Measurements from ENCODE around the gene TMEM18.
"Not testable (repeated sequence)": the region's sequence is repeated elsewhere in the genome, so short reads cannot be mapped to it uniquely, and the experiment has no call there.

Gene TMEM18

GRCh38 chr2:709138-709765 lies 32.0 kb upstream of the TMEM18 start:
- no peak for TF ChIP-seq CTCF (IDR thresholded peaks at IDR 0.05; ENCODE audit: borderline replicate concordance, control extremely low read depth, extremely low read depth, insufficient read depth, missing control alignments)
- DNase-seq (ENCODE audit: low spot score) = no peak
- in situ Hi-C loops (cut with MboI; ENCODE audit: low sequenced_read_pairs, unreplicated experiment) = no loop called here

- no peak for DNase-seq (ENCODE audit: low spot score)
- no peak for TF ChIP-seq CTCF (IDR thresholded peaks at IDR 0.05; ENCODE audit: borderline replicate concordance, control extremely low read depth, extremely low read depth, insufficient read depth, missing control alignments)
- in situ Hi-C loops (cut with MboI; ENCODE audit: low sequenced_read_pairs, unreplicated experiment) = no loop called here
These were observed 31.5 kb upstream of the TMEM18 start for GRCh38 chr2:708667-709066.

- in situ Hi-C loops (cut with MboI; ENCODE audit: low sequenced_read_pairs, unreplicated experiment) = no loop called here
- no peak for TF ChIP-seq CTCF (IDR thresholded peaks at IDR 0.05; ENCODE audit: borderline replicate concordance, control extremely low read depth, extremely low read depth, insufficient read depth, missing control alignments)
- DNase-seq (ENCODE audit: low spot score) = peak; percentile 39
These were observed 28.8 kb upstream of the TMEM18 start for GRCh38 chr2:705971-706511.

GRCh38 chr2:702765-703164 lies 25.6 kb upstream of the TMEM18 start:
- DNase-seq (ENCODE audit: low spot score); in situ Hi-C loops (cut with MboI; ENCODE audit: low sequenced_read_pairs, unreplicated experiment): not testable (repeated sequence)

GRCh38 chr2:696999-697627 lies 19.9 kb upstream of the TMEM18 start:
- TF ChIP-seq CTCF (IDR thresholded peaks at IDR 0.05; ENCODE audit: borderline replicate concordance, control extremely low read depth, extremely low read depth, insufficient read depth, missing control alignments) = no peak
- no peak for DNase-seq (ENCODE audit: low spot score)
- in situ Hi-C loops (cut with MboI; ENCODE audit: low sequenced_read_pairs, unreplicated experiment) = no loop called here

- DNase-seq (ENCODE audit: low spot score) = peak; percentile 44
- in situ Hi-C loops (cut with MboI; ENCODE audit: low sequenced_read_pairs, unreplicated experiment) = no loop called here
- no peak for TF ChIP-seq CTCF (IDR thresholded peaks at IDR 0.05; ENCODE audit: borderline replicate concordance, control extremely low read depth, extremely low read depth, insufficient read depth, missing control alignments)
These were observed 19.3 kb upstream of the TMEM18 start for GRCh38 chr2:696463-696862.

GRCh38 chr2:694906-695510 lies 17.8 kb upstream of the TMEM18 start:
- no peak for DNase-seq (ENCODE audit: low spot score)
- in situ Hi-C loops (cut with MboI; ENCODE audit: low sequenced_read_pairs, unreplicated experiment) = no loop called here

More at GRCh38 chr2:694906-695510, 17.8 kb upstream of the TMEM18 start:
- TF ChIP-seq CTCF (IDR thresholded peaks at IDR 0.05; ENCODE audit: borderline replicate concordance, control extremely low read depth, extremely low read depth, insufficient read depth, missing control alignments) = no peak
